PFSK-1 (cell line): ENCODE data around the gene CEP43.

ENCODE experiments used
- FOXP2 ChIP-seq: optimal IDR thresholded peaks from 2 replicates; pipeline ENCODE3; 2011; ENCODE audit warnings: borderline replicate concordance, control low read depth, inconsistent platforms; ENCODE audit not compliant: insufficient read depth; ENCODE audit errors: extremely low read length, extremely low read depth
- POLR2AphosphoS5 ChIP-seq: IDR thresholded peaks from 2 replicates; pipeline ENCODE4 v1.6.1; 2012; ENCODE audit warnings: low read depth, mild to moderate bottlenecking, control low read depth, low read length, moderate library complexity
- SIN3A ChIP-seq: IDR thresholded peaks from 2 replicates; pipeline ENCODE4 v1.6.1; 2012; ENCODE audit warnings: mild to moderate bottlenecking, low read length, moderate library complexity, borderline replicate concordance; ENCODE audit not compliant: insufficient read depth
- TAF1 ChIP-seq: IDR thresholded peaks from 2 replicates; pipeline ENCODE4 v1.6.1; 2012; ENCODE audit warnings: low read length, control low read depth, borderline replicate concordance; ENCODE audit not compliant: insufficient read depth
- TF ChIP-seq, protein P1 (sequence below), 2 experiments: IDR thresholded peaks; 2 replicates each; pipeline versions ENCODE4 v1.6.1 to v1.8.0; 2011 to 2012; ENCODE audit warnings: low read depth in 2 of 2, low read length in 2 of 2, control low read depth in 1 of 2, inconsistent platforms in 1 of 2, mild to moderate bottlenecking in 1 of 2, moderate library complexity in 1 of 2; ENCODE audit not compliant: insufficient read depth in 1 of 2

CEP43 gene

DNA sequence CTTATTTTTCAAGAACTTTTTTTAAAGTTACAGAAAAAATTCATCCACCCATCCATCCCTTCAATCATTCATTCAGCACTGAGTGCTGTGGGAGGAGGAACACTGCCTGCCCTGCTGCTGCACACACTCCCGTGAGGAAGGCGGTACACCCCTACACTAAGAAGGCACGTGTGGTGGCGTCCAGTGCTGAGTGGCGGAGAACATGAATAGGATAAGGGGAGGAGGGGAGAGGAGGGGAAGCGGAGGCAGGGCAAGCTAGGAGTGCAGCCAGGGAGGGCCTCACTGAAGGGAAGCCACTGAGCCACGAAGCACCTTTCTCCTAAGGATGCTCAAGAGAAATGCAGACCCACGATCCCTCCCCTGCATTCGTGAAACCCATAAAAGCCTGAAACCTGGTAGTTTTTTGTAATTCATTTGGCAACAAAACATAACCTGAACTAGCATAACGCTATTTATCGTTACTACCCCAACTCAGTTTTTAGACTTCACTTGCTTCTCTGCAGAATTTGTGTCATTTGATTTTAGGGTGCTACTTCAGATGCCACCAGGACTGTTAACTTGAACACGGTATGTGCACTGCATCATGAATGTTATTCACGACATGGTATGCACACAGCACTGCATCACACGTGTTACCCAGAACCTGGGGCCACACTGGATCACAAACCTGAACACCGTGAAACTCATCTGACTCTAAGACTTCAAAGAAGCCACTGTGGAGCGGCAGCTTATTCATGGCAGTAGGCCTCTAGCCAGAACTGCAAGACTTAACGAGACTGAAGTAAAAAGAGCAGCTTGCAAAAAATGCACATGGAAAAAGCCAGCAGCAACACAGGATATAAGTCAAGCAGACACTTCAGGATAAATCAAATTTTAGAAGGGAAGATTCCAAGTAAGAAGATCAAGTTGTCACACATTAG lies 46.4 kb upstream of the CEP43 start:
- TF ChIP-seq POLR2AphosphoS5 (no peak), FOXP2 (no peak), TAF1 (no peak), SIN3A (no peak)
- TF ChIP-seq, protein P1, sequence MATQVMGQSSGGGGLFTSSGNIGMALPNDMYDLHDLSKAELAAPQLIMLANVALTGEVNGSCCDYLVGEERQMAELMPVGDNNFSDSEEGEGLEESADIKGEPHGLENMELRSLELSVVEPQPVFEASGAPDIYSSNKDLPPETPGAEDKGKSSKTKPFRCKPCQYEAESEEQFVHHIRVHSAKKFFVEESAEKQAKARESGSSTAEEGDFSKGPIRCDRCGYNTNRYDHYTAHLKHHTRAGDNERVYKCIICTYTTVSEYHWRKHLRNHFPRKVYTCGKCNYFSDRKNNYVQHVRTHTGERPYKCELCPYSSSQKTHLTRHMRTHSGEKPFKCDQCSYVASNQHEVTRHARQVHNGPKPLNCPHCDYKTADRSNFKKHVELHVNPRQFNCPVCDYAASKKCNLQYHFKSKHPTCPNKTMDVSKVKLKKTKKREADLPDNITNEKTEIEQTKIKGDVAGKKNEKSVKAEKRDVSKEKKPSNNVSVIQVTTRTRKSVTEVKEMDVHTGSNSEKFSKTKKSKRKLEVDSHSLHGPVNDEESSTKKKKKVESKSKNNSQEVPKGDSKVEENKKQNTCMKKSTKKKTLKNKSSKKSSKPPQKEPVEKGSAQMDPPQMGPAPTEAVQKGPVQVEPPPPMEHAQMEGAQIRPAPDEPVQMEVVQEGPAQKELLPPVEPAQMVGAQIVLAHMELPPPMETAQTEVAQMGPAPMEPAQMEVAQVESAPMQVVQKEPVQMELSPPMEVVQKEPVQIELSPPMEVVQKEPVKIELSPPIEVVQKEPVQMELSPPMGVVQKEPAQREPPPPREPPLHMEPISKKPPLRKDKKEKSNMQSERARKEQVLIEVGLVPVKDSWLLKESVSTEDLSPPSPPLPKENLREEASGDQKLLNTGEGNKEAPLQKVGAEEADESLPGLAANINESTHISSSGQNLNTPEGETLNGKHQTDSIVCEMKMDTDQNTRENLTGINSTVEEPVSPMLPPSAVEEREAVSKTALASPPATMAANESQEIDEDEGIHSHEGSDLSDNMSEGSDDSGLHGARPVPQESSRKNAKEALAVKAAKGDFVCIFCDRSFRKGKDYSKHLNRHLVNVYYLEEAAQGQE (IDR thresholded peaks at IDR 0.05; ENCODE audit: insufficient read depth in 1 of 2, low read depth in 2 of 2, low read length in 2 of 2): no peak

DNA sequence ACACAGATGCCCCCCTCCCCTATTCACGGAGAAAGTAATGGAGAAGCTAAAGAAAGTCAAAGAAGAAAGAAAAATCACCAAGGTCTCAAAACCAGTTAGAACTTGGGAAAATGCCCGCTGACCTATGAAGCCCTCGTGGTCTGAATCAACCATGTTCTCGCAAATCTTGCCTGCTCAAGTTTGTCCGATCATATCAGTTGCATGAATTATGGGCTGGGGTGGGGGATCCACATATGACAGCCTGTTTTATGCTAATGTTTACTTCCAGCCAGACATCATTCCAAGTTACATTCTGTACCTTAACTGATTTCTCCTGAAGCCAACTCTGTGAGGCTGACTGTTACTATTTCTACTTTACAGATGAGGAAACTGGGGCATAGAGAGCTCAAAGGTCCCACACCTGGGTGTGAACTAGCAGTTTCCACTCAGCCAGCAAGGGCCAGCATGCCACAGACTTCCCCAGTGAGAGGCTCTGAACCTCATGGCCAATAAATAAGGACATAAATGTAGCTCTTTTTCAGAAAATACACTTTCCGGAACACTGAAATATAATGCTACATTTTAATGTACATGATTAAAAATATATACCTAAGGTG lies 45.0 kb upstream of the CEP43 start:
- TF ChIP-seq POLR2AphosphoS5 (no peak), TAF1 (no peak), SIN3A (no peak), FOXP2 (no peak)
- TF ChIP-seq, protein P1 (IDR thresholded peaks at IDR 0.05; ENCODE audit: insufficient read depth in 1 of 2, low read depth in 2 of 2, low read length in 2 of 2): no peak

DNA sequence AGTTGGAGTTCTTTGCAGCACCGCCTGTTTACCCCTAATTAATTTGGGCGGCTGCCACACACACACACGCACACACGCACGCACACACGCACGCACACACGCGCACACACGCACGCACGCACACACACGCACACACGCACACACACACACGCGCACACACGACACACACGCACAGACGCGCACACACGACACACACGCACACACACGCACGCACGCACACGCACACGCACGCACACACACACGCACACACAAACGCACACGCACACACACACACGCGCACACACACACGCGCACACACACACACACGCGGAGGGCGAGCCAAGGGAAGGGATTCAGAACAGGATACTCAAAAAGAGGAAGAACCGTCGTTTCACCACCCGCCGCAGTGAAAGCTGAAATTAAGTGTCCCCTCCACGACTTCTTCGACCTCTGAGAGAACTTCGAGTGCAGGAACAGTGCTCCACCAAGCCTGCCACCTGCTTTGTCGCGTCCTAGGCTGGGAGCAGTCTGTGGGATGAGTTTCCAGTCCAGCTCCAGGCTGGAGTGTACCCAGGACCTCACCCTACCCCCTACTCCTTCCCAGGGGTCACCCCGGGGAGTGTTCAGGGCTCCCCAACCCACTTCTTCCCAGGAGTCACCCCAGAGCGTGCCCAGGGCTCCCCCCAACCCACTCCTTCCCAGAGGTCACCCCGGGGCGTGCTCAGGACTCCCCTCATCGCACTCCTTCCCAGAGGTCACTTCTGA lies 43.9 kb upstream of the CEP43 start:
- TF ChIP-seq POLR2AphosphoS5 (no peak), TAF1 (no peak), FOXP2 (no peak), SIN3A (no peak)
- TF ChIP-seq, protein P1 (IDR thresholded peaks at IDR 0.05; ENCODE audit: insufficient read depth in 1 of 2, low read depth in 2 of 2, low read length in 2 of 2): no peak

DNA sequence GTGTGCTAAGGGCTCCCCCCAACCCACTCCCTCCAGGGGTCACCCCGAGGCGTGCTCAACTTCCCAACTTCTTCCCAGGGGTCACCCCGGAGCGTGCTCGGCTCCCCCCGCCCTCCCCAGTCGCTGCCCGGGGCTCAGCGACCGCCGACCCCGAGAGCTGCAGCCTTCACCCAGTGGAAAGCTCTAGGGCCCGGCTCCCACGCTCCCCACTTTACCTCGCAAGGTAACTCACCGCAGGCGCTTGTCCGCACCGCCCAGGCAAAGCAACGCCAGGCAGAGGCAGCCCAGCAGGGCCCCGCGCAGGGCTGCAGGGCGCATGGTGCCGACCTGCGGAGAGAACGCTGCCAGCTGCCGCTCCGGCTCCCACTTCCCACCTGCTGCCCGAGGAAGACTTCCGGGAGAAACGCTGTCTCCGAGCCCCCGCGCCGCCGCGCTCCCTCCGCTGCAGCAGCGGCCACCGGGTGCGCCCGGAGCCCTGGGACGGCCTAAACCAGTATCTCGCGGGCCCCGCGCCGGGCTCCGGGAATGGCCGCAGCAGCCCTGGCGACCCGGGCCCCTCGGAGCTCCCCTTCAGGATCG lies 43.2 kb upstream of the CEP43 start:
- no peak for TF ChIP-seq TAF1
- TF ChIP-seq SIN3A: no peak
- no peak for TF ChIP-seq POLR2AphosphoS5
- TF ChIP-seq, protein P1 (IDR thresholded peaks at IDR 0.05; ENCODE audit: insufficient read depth in 1 of 2, low read depth in 2 of 2, low read length in 2 of 2): no peak
- TF ChIP-seq FOXP2: no peak
